ENCODE data around the gene DPH3.

Gene DPH3

GRCh38 chr3:16300307-16300706, 35.6 kb upstream of the DPH3 start:
- H3K27ac ChIP-seq: no peak overlapping the region
- TF ChIP-seq ZFX (IDR thresholded peaks at IDR 0.05) (no peak), CTCF (conservative IDR thresholded peaks at IDR 0.05) (no peak)

- TF ChIP-seq CTCF (conservative IDR thresholded peaks at IDR 0.05) (no peak), ZFX (IDR thresholded peaks at IDR 0.05) (no peak)
- no peak overlapping the region for H3K27ac ChIP-seq
Observed at GRCh38 chr3:16299746-16300145, 35.0 kb upstream of the DPH3 start.

- H3K27ac ChIP-seq: no peak overlapping the region
- TF ChIP-seq CTCF (conservative IDR thresholded peaks at IDR 0.05) (no peak), ZFX (IDR thresholded peaks at IDR 0.05) (no peak)
Observed at GRCh38 chr3:16298891-16299290, 34.1 kb upstream of the DPH3 start.

DNA sequence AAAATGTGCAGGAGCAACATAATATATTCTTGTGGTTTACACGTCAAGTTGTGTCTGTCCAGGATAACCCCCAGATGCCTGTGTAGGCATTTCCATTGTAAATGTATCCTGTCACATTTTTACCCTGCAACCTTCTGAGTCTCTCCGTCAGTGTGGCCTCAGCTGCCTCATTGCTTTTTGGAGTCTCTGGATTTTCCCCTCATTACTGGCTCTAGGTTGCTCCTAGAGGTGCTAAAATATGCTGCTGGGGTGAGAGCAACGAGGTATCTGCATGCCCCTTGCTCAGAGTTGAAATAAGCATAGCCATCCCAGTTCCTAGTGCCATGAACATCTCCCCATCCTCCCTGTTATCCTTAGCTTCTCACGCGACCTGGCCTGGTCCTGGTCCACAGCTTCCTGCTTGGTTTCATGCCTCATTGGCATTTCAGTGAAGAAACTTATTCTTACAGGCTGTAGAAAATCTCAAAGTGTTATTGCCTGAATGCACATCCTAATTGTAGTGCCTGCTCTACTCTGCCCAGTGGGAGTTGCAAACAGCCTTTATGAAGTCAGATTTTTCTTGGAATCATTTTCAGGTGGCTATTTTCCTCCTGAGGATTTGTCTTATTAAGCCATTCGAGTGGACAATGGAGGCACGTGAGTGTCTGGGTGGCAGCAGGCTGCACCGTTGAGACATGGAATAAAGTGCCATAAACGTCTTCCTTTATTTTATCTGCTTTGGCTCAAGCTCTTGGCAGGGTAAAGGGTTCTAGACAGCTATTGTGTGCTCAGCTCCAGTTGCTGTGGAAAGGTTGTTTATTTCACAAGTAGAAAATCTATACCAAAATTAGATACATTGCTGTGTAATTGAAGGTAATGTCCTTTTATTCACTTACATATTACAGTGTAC, 33.5 kb upstream of the DPH3 start:
- no peak for TF ChIP-seq CTCF (conservative IDR thresholded peaks at IDR 0.05)
- TF ChIP-seq ZFX (IDR thresholded peaks at IDR 0.05): no peak
- no peak overlapping the region for H3K27ac ChIP-seq

DNA sequence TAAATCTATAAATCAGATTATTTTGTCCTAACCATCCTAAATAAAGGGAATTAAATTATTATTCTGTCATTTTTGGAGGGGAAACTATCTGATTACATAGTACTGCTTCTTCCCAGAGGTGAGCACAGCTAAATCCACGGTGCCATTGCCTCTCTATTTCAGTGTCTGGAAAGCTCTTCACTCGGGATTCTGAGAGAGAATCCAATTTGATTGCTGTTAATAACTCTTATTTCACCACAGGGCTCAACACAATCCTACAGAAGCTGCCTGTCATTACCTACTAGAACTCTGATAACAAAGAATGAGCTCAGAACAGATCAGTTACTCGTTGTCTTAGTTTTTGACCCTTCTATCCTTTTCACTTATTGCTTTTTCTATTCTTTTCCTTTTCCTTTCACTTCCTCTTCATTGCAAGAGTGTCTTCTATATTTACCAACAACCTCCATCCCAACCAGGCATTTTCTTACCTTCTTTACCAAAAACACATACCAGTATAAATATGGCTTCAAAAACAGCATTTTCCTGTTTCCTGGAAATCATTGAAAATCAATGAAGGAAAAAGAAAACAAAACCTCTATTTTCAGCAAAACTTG, 30.7 kb upstream of the DPH3 start:
- TF ChIP-seq CTCF (conservative IDR thresholded peaks at IDR 0.05): no peak
- no peak for TF ChIP-seq ZFX (IDR thresholded peaks at IDR 0.05)
- H3K27ac ChIP-seq: no peak overlapping the region

DNA sequence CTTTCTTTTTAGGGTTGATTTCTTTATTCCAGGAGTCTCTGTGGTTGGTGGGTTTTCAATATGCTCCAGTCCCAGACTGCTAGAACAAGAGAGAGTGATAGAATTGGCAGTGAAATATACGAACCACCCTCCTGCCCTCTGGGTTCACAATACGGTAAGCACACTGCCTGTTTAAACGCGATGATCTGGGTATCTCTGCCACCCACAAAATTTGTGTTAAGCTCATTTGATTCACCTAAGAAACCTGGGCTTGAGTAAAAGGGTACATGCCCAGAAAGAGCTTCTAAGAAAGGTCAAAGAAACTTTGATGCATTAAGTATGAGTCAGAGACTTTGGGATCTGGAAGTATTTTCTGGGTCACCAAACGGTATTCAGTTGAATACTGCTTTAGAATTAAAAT, 30.1 kb upstream of the DPH3 start:
- H3K27ac ChIP-seq: no peak overlapping the region
- TF ChIP-seq CTCF (conservative IDR thresholded peaks at IDR 0.05) (no peak), ZFX (IDR thresholded peaks at IDR 0.05) (no peak)

DNA sequence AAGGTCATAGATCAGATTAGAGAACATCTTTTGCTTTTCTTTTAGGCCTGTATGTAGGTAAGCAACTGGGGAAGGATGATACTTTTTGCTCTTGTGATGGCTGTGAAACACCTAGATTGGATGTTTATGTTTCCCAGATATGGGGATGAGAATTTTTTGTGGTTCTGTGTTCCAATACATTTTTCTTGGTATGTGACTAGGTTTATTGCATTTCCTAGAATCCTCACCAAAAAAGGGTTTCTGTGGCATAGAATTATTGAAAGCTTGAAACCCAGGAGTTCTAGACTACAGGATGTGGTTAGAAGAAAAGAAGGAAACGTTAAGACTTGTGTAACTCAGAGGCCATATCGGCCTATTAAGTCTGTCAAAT, 26.1 kb upstream of the DPH3 start:
- TF ChIP-seq ZFX (IDR thresholded peaks at IDR 0.05) (no peak), CTCF (conservative IDR thresholded peaks at IDR 0.05) (no peak)
- H3K27ac ChIP-seq: no peak overlapping the region
